Fibroblast of lung (primary cell): ENCODE data around the gene COMTD1. TPM values are rescaled to one million over a fixed set of nuclear protein-coding genes. Genes with fewer than 3 reads are reported as not detected.

Source experiments
- DNase-seq, 2 donors: peaks; one replicate each; pipeline versions ENCODE4 v3.0.0 to v3.0.0-alpha.2; 2010; ENCODE audit warnings: low read depth in 2 of 2
- H2AFZ ChIP-seq: 2 replicates; pipeline ENCODE4 v1.5.1; 2012; ENCODE audit warnings: low read length, control low read depth, inconsistent platforms
- H3K27ac ChIP-seq: 2 replicates; pipeline ENCODE4 v1.5.1; 2011; ENCODE audit warnings: low read length, control low read depth; ENCODE audit not compliant: insufficient read depth
- H3K27me3 ChIP-seq: 2 replicates; pipeline ENCODE4 v1.5.1; 2011; ENCODE audit warnings: mild to moderate bottlenecking, low read length; ENCODE audit not compliant: control insufficient read depth, insufficient read depth
- H3K36me3 ChIP-seq: 2 replicates; pipeline ENCODE4 v1.5.1; 2011; ENCODE audit warnings: low read length; ENCODE audit not compliant: control insufficient read depth, insufficient read depth
- H3K4me1 ChIP-seq: 2 replicates; pipeline ENCODE4 v1.5.1; 2011; ENCODE audit warnings: low read length; ENCODE audit not compliant: control insufficient read depth, insufficient read depth; ENCODE audit errors: extremely low read depth
- H3K4me2 ChIP-seq: 2 replicates; pipeline ENCODE4 v1.5.1; 2011; ENCODE audit warnings: low read length, control low read depth; ENCODE audit not compliant: insufficient read depth; ENCODE audit errors: extremely low read depth
- H3K4me3 ChIP-seq, 4 experiments: fragments of 200-600 bp in 1 of 4; sonication (generic) in 1 of 4; replicated peaks in 1 of 4; 2 replicates each; pipeline ENCODE4 v1.5.1; 2011 to 2016; ENCODE audit warnings: low read length in 4 of 4, low read depth in 3 of 4, mild to moderate bottlenecking in 3 of 4, control low read depth in 2 of 4, inconsistent platforms in 1 of 4, mixed read lengths in 1 of 4; ENCODE audit not compliant: insufficient read depth in 1 of 4; ENCODE audit errors: control extremely low read depth in 1 of 4
- H3K79me2 ChIP-seq: 2 replicates; pipeline ENCODE4 v1.5.1; 2012; ENCODE audit warnings: mild to moderate bottlenecking, low read length, inconsistent platforms; ENCODE audit not compliant: control insufficient read depth, insufficient read depth
- H3K9ac ChIP-seq: 2 replicates; pipeline ENCODE4 v1.5.1; 2011; ENCODE audit warnings: mild to moderate bottlenecking, low read length, control low read depth; ENCODE audit not compliant: insufficient read depth
- H3K9me3 ChIP-seq: 2 replicates; pipeline ENCODE4 v1.5.1; 2012; ENCODE audit warnings: low read depth, low read length; ENCODE audit not compliant: control insufficient read depth, insufficient read depth
- H4K20me1 ChIP-seq: 2 replicates; pipeline ENCODE4 v1.5.1; 2011; ENCODE audit warnings: low read length; ENCODE audit not compliant: control insufficient read depth, insufficient read depth; ENCODE audit errors: extremely low read depth
- CTCF ChIP-seq, 2 donors: IDR thresholded peaks in 1 of 2; conservative IDR thresholded peaks in 1 of 2; 1 replicate in 1 of 2; 2 replicates in 1 of 2; pipeline ENCODE4 v1.5.1; 2011 to 2012; ENCODE audit warnings: low read length in 2 of 2, control low read depth in 1 of 2, inconsistent platforms in 1 of 2, low read depth in 1 of 2, mild to moderate bottlenecking in 1 of 2
- EZH2 ChIP-seq: IDR thresholded peaks from 2 replicates; pipeline ENCODE4 v1.5.1; 2012; ENCODE audit warnings: low read length, control low read depth, mild to moderate bottlenecking; ENCODE audit errors: missing control alignments
- polyA plus RNA-seq, 2 donors: library from polyadenylated mRNA; depleted of rRNA in 1 of 2; stranded (reverse) in 1 of 2; unstranded in 1 of 2; fragments of >200 nt; gene quantifications; 2 replicates each; pipeline ENCODE4 v1.2.1, GENCODE V29; 2011 to 2012; ENCODE audit warnings: missing spikeins in 1 of 2
- total RNA-seq: library from RNA; depleted of rRNA; stranded (reverse); fragments of >200 nt; gene quantifications from 2 replicates; pipeline ENCODE4 v1.2.1, GENCODE V29; 2014

The COMTD1 gene
- total and polyA plus RNA-seq, 2 donors (not counting 1 experiment from before 2014, with no cell fraction given), result 2.0 to 8.3 TPM

DNA sequence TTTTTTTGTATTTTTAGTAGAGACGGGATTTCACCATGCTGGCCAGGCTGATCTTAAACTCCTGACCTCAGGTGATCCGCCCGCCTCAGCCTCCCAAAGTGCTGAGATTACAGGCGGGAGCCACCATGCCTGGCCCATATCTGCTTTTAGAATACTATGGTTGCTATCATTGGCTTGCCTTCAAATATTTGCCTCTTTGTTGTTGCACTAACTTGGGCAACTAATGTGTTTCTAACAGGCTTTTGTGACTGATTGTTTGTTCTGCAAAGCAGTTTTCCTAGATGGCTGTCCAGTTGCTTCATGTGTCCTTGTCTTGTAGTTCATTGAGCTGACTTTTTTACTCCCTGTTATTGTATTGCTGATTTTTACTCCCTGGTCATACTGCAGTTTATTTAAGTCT lies 15.5 kb downstream of the COMTD1 start:
- no peak for TF ChIP-seq CTCF (conservative IDR thresholded peaks at IDR 0.05 in 1 of 2, IDR thresholded peaks at IDR 0.05 in 1 of 2; ENCODE audit: low read depth in 1 of 2, low read length in 2 of 2)
- no peak for TF ChIP-seq EZH2
- no peak for DNase-seq
- H3K9me3 ChIP-seq, result no peaks in the 10 kb centered on the region
- no peaks in the 10 kb centered on the region for H4K20me1 ChIP-seq
- no peak overlapping the region for H3K9ac ChIP-seq
- no peak overlapping the region for H3K27ac ChIP-seq
- H3K79me2 ChIP-seq, result peaks cover 73% of the 10 kb centered on the region
- H2AFZ ChIP-seq, result no peak overlapping the region
- H3K4me3 ChIP-seq, result no peak overlapping the region
- H3K27me3 ChIP-seq, result no peaks in the 10 kb centered on the region
- H3K4me2 ChIP-seq, result no peak overlapping the region
- peaks cover 16% of the 10 kb centered on the region for H3K36me3 ChIP-seq
- H3K4me1 ChIP-seq, result peaks cover 12% of the 10 kb centered on the region

DNA sequence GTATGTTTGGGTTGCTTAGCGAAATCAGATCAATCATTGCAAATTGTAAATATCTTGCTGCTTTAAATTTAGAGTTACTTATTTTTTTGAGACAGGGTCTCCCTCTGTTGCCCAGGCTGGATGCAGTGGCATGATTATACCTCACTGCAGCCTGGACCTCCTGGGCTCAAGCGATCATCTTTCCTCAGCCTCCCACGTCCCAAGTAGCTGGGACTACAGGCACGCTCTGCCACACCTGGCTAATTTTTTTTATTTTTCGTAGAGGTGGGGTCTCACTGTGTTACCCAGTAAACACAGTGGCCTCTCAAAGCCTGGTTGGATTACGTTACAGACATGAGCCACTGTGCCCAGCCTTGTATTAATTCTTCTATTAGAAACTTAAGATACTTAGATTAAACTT lies 23.4 kb downstream of the COMTD1 start:
- H3K4me2 ChIP-seq, result peak overlapping the region; percentile 86
- H3K4me3 ChIP-seq, result peak overlapping the region; percentile 14 to 94 (median 88)
- no peak overlapping the region for H3K9ac ChIP-seq
- H4K20me1 ChIP-seq, result no peaks in the 10 kb centered on the region
- no peaks in the 10 kb centered on the region for H3K9me3 ChIP-seq
- no peaks in the 10 kb centered on the region for H3K27me3 ChIP-seq
- TF ChIP-seq EZH2, result no peak
- TF ChIP-seq CTCF (conservative IDR thresholded peaks at IDR 0.05 in 1 of 2, IDR thresholded peaks at IDR 0.05 in 1 of 2; ENCODE audit: low read depth in 1 of 2, low read length in 2 of 2), result no peak
- no peak overlapping the region for H2AFZ ChIP-seq
- H3K36me3 ChIP-seq, result peaks cover 8% of the 10 kb centered on the region
- H3K4me1 ChIP-seq, result peaks cover 11% of the 10 kb centered on the region
- DNase-seq, result no peak
- no peak overlapping the region for H3K27ac ChIP-seq
- H3K79me2 ChIP-seq, result peaks cover 58% of the 10 kb centered on the region

DNA sequence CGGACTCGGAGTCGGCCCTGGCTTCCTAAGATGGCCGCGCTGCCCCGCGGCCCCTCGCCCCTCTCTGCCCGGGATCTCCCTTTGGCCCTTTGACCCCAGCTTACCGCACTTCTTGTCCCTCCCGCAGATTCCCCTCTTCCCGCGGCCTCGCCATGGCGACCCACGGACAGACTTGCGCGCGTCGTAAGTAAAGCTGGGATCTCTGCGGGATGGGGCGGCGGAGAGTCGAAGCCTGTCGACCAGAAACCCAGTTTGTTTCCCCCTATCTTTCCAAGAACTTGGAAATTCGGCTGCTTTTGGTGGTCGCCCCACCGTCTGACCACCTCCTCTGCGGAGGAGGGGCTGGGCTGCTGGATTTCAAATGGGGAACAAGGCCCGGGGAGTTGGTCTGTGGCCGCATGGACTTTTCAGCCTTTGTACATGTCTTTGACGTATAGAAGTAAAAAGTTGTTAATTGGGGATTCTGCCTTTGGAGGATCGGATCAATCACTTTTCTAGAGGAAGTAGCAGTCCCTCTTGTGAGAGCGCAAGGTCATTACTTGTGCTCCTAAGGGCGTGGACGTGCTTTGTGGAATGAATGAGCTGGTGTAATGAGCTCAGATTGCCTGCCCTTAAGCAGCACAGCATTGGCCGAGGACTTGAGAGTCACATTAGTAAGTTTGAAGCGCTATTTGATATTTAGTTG lies 24.6 kb downstream of the COMTD1 start:
- H3K36me3 ChIP-seq, result peaks cover 6% of the 10 kb centered on the region
- peak overlapping the region; percentile 98 for H3K27ac ChIP-seq
- peaks cover 11% of the 10 kb centered on the region for H3K4me1 ChIP-seq
- no peaks in the 10 kb centered on the region for H3K9me3 ChIP-seq
- peak overlapping the region; percentile 86 for H3K4me2 ChIP-seq
- DNase-seq, result peak; percentile 59 to 72
- H2AFZ ChIP-seq, result no peak overlapping the region
- H3K4me3 ChIP-seq, result peak overlapping the region; percentile 81 to 94 (median 88)
- no peaks in the 10 kb centered on the region for H3K27me3 ChIP-seq
- peaks cover 46% of the 10 kb centered on the region for H3K79me2 ChIP-seq
- no peak for TF ChIP-seq EZH2
- no peaks in the 10 kb centered on the region for H4K20me1 ChIP-seq
- H3K9ac ChIP-seq, result peak overlapping the region; percentile 86
